ENCODE results near the gene NCKAP5.

Gene NCKAP5

DNA sequence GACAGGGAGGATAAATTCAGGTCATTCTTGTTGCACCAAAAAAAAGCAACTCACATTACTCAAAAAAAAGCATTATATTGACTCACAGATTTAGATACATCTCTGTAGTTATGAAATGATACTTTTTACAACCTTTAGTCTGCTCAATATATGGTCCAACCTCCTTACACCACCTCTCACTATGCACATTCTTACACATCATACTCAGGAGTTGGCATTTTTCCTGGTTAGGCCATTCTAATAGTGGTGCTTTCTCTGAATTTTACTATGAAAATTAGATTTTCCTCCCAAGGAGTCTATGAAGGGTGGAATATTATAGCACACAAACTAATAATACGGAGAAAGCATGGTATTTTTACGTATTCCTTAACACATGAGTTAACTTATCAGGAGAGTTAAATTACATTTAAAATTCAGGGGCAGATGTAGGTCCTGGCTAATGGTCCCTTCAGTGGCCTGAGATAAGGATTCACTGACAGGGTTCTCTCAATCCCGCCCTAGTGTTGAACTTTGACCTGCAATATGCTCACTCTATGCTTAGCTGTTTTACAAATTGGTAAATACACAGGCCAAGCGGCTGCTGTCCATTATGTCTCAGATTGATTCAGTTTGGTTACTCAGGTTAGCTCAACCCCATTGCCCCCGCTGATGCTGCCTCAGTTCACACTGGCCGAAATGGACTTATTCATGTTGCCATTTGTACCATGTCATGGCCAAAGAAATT lies 153.6 kb downstream of the NCKAP5 start:
- Mint-ChIP-seq H3K27ac (no peak overlapping the region), H3K4me1 (peaks cover 26% of the 10 kb centered on the region), H3K36me3 (ENCODE audit: low read depth) (no peaks in the 10 kb centered on the region), H3K4me3 (no peak overlapping the region), H3K9me3 (no peaks in the 10 kb centered on the region), H3K27me3 (ENCODE audit: low read depth) (peaks cover 4% of the 10 kb centered on the region)
- TF ChIP-seq, protein P1, sequence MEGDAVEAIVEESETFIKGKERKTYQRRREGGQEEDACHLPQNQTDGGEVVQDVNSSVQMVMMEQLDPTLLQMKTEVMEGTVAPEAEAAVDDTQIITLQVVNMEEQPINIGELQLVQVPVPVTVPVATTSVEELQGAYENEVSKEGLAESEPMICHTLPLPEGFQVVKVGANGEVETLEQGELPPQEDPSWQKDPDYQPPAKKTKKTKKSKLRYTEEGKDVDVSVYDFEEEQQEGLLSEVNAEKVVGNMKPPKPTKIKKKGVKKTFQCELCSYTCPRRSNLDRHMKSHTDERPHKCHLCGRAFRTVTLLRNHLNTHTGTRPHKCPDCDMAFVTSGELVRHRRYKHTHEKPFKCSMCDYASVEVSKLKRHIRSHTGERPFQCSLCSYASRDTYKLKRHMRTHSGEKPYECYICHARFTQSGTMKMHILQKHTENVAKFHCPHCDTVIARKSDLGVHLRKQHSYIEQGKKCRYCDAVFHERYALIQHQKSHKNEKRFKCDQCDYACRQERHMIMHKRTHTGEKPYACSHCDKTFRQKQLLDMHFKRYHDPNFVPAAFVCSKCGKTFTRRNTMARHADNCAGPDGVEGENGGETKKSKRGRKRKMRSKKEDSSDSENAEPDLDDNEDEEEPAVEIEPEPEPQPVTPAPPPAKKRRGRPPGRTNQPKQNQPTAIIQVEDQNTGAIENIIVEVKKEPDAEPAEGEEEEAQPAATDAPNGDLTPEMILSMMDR (IDR thresholded peaks at IDR 0.05; ENCODE audit: unreplicated experiment in 3 of 3) = no peak

DNA sequence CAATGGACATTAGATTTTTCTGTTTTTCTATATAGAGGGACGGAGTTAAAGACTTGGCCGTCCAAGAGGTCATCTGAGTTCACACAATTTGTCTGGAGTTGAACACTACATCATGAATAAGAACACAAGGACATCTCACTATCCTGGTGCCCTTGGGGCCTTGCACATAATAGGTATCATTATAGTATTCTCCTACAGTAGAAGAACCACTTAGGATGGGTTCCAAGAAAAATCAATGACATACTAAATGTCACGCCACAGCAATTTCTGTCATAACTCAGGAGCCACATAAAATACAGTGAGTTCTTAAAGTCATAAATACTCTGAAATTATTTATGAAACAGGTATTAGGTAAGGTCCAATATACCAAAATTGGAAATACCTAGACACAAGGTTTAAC lies 154.4 kb downstream of the NCKAP5 start:
- H3K4me3 Mint-ChIP-seq = no peak overlapping the region
- no peaks in the 10 kb centered on the region for H3K36me3 Mint-ChIP-seq (ENCODE audit: low read depth)
- no peaks in the 10 kb centered on the region for H3K9me3 Mint-ChIP-seq
- H3K4me1 Mint-ChIP-seq = peaks cover 26% of the 10 kb centered on the region
- H3K27me3 Mint-ChIP-seq (ENCODE audit: low read depth) = peaks cover 4% of the 10 kb centered on the region
- H3K27ac Mint-ChIP-seq = no peak overlapping the region
- TF ChIP-seq, protein P1 (IDR thresholded peaks at IDR 0.05; ENCODE audit: unreplicated experiment in 3 of 3) = no peak

DNA sequence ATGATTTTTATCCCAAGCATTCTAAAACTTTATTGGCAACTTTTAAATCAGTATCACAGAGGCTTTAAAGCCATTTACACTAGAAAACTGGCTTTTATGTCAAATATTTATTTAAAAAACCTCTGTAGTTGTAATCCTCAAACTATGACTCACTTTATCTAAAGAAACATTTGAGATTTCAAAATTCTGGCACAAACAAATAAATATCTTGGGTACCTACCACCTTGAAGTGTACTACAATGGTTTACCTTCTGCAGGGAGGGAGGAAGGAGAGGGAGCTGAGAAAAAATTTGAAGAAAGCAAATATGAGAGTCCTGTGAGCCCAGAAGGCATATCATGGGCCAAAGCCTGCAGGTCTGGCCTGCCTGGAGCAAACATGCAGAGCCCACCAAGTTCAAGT lies 155.6 kb downstream of the NCKAP5 start:
- Mint-ChIP-seq H3K4me1 (peaks cover 18% of the 10 kb centered on the region), H3K4me3 (no peak overlapping the region), H3K27ac (no peak overlapping the region), H3K36me3 (ENCODE audit: low read depth) (no peaks in the 10 kb centered on the region), H3K27me3 (ENCODE audit: low read depth) (peaks cover 4% of the 10 kb centered on the region), H3K9me3 (no peaks in the 10 kb centered on the region)
- TF ChIP-seq, protein P1 (IDR thresholded peaks at IDR 0.05; ENCODE audit: unreplicated experiment in 3 of 3) = no peak

DNA sequence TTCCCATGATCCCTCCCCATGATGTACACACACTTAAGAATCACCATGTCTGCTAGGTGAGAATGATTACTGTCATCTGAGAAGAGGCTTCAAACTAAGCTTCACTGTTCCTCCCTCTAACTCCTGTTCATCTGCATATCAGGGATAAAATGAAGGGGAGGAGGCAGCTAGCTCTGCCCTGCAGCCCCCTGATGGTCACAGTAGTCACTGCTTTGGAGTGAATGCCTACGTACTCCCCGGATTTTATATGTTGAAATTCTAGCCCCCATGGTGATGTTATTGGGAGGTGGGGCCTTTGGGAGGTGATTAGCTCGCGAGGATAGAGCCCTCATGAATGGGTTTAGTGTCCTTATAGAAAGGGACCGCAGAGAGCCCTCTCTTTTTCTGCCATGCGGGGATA lies 156.4 kb downstream of the NCKAP5 start:
- TF ChIP-seq, protein P1 (IDR thresholded peaks at IDR 0.05; ENCODE audit: unreplicated experiment in 3 of 3) = no peak
- H3K36me3 Mint-ChIP-seq (ENCODE audit: low read depth) = no peaks in the 10 kb centered on the region
- peaks cover 4% of the 10 kb centered on the region for H3K27me3 Mint-ChIP-seq (ENCODE audit: low read depth)
- H3K4me1 Mint-ChIP-seq = peaks cover 10% of the 10 kb centered on the region
- H3K9me3 Mint-ChIP-seq = no peaks in the 10 kb centered on the region
- no peak overlapping the region for H3K4me3 Mint-ChIP-seq
- no peak overlapping the region for H3K27ac Mint-ChIP-seq

DNA sequence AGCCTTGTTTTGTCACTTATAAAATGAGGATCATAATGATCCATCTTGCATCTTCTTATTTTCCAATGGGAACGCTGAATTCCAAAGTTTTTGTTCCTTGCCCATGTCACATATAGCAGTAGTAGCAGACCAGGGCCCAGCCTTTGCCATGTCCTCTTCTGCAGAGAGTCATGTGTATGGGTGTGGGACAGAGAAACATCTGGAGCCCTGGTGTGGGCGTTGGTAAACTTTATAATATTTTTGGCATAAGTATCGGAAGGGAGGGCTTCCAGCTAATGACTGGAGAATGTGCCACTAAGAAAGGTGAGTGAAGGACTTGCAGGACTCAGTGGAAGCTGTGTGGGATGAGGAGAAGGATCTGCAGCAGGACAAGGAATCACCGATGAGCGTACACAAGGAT lies 157.2 kb downstream of the NCKAP5 start:
- H3K36me3 Mint-ChIP-seq (ENCODE audit: low read depth) = no peaks in the 10 kb centered on the region
- TF ChIP-seq, protein P1 (IDR thresholded peaks at IDR 0.05; ENCODE audit: unreplicated experiment in 3 of 3) = no peak
- peaks cover 4% of the 10 kb centered on the region for H3K27me3 Mint-ChIP-seq (ENCODE audit: low read depth)
- peaks cover 10% of the 10 kb centered on the region for H3K4me1 Mint-ChIP-seq
- H3K27ac Mint-ChIP-seq = no peak overlapping the region
- H3K9me3 Mint-ChIP-seq = no peaks in the 10 kb centered on the region
- no peak overlapping the region for H3K4me3 Mint-ChIP-seq

Measured in nephron (organoid).